ENCODE results near the gene APCDD1. TPM values are rescaled to one million over a fixed set of nuclear protein-coding genes. Genes with fewer than 3 reads are reported as not detected.
A peak's percentile ranks its signal among the peaks of the same experiment; 100 is the strongest.

Gene APCDD1
- total RNA-seq, 1 experiment from 2014 or later: 355 TPM

GRCh38 chr18:10465174-10465939 is 10.9 kb downstream of the APCDD1 start:
- intact Hi-C loops (cut with micrococcal nuclease; ENCODE audit: unreplicated experiment): no loop called here
- no peak overlapping the region for H3K4me3 ChIP-seq (ENCODE audit: low read depth, low read length, poor library complexity, severe bottlenecking)
- peaks cover 91% of the 10 kb centered on the region for H3K4me1 ChIP-seq (ENCODE audit: insufficient read depth, low read length, poor library complexity, severe bottlenecking)
- H3K27ac ChIP-seq (ENCODE audit: low read depth, low read length, poor library complexity, severe bottlenecking): peak overlapping the region; percentile 100
- ChIA-PET CTCF (interaction anchor here (1.1 kb wide), 1 partner anchor 53 kb away, joined by 3 read pairs; no protein-coding TSS in a partner anchor), POLR2A (ENCODE audit: low non-redundant PET) (interaction anchor here (0.6 kb wide), 1 partner anchor 54 kb away, joined by 4 read pairs; no protein-coding TSS in a partner anchor)
- H3K36me3 ChIP-seq (ENCODE audit: insufficient read depth, low read length, poor library complexity, severe bottlenecking): peaks cover 58% of the 10 kb centered on the region
- no TSS peak for BruUV-seq (replicated peaks)
- DNase-seq (ENCODE audit: low spot score): peak; percentile 58
- TF ChIP-seq CTCF (conservative IDR thresholded peaks at IDR 0.05; ENCODE audit: low read depth, low read length) (no peak), EZH2 (IDR thresholded peaks at IDR 0.05; ENCODE audit: borderline replicate concordance, low read depth, low read length, poor library complexity, severe bottlenecking) (no peak)
- H3K27me3 ChIP-seq (replicated peaks; ENCODE audit: insufficient read depth, low read depth, low read length, poor library complexity): no peaks in the 10 kb centered on the region
- H3K9me3 ChIP-seq (ENCODE audit: low read depth, low read length, poor library complexity, severe bottlenecking): no peaks in the 10 kb centered on the region

- no TSS peak for BruUV-seq (replicated peaks)
- Histone ChIP-seq H3K9me3 (ENCODE audit: low read depth, low read length, poor library complexity, severe bottlenecking) (no peaks in the 10 kb centered on the region), H3K36me3 (ENCODE audit: insufficient read depth, low read length, poor library complexity, severe bottlenecking) (peaks cover 87% of the 10 kb centered on the region), H3K4me3 (ENCODE audit: low read depth, low read length, poor library complexity, severe bottlenecking) (no peak overlapping the region), H3K4me1 (ENCODE audit: insufficient read depth, low read length, poor library complexity, severe bottlenecking) (peaks cover 100% of the 10 kb centered on the region), H3K27ac (ENCODE audit: low read depth, low read length, poor library complexity, severe bottlenecking) (peak overlapping the region; percentile 100), H3K27me3 (replicated peaks; ENCODE audit: insufficient read depth, low read depth, low read length, poor library complexity) (no peaks in the 10 kb centered on the region)
- ChIA-PET CTCF (no interaction called here), POLR2A (ENCODE audit: low non-redundant PET) (no interaction called here)
- TF ChIP-seq EZH2 (IDR thresholded peaks at IDR 0.05; ENCODE audit: borderline replicate concordance, low read depth, low read length, poor library complexity, severe bottlenecking) (no peak), CTCF (conservative IDR thresholded peaks at IDR 0.05; ENCODE audit: low read depth, low read length) (no peak)
- DNase-seq (ENCODE audit: low spot score): no peak
- intact Hi-C loops (cut with micrococcal nuclease; ENCODE audit: unreplicated experiment): no loop called here
These were observed 16.0 kb downstream of the APCDD1 start for GRCh38 chr18:10470429-10470828.

GRCh38 chr18:10471574-10471973 is 17.1 kb downstream of the APCDD1 start:
- DNase-seq (ENCODE audit: low spot score): no peak
- Histone ChIP-seq H3K4me1 (ENCODE audit: insufficient read depth, low read length, poor library complexity, severe bottlenecking) (peaks cover 100% of the 10 kb centered on the region), H3K27ac (ENCODE audit: low read depth, low read length, poor library complexity, severe bottlenecking) (peak overlapping the region; percentile 100), H3K4me3 (ENCODE audit: low read depth, low read length, poor library complexity, severe bottlenecking) (no peak overlapping the region), H3K36me3 (ENCODE audit: insufficient read depth, low read length, poor library complexity, severe bottlenecking) (peaks cover 94% of the 10 kb centered on the region), H3K9me3 (ENCODE audit: low read depth, low read length, poor library complexity, severe bottlenecking) (no peaks in the 10 kb centered on the region), H3K27me3 (replicated peaks; ENCODE audit: insufficient read depth, low read depth, low read length, poor library complexity) (no peaks in the 10 kb centered on the region)
- ChIA-PET POLR2A (ENCODE audit: low non-redundant PET) (no interaction called here), CTCF (no interaction called here)
- BruUV-seq (replicated peaks): no TSS peak
- intact Hi-C loops (cut with micrococcal nuclease; ENCODE audit: unreplicated experiment): no loop called here
- no peak for TF ChIP-seq CTCF (conservative IDR thresholded peaks at IDR 0.05; ENCODE audit: low read depth, low read length)
- TF ChIP-seq EZH2 (IDR thresholded peaks at IDR 0.05; ENCODE audit: borderline replicate concordance, low read depth, low read length, poor library complexity, severe bottlenecking): no peak
